GM12891 (cell line): Measurements from ENCODE around the gene HMGB3.

Experiments used
- POLR2A ChIP-seq: IDR thresholded peaks from 2 replicates; pipeline ENCODE4 v1.6.1; 2011; ENCODE audit warnings: low read depth, low read length, control low read depth
- POLR2AphosphoS5 ChIP-seq: IDR thresholded peaks from 2 replicates; pipeline ENCODE4 v1.6.1; 2011; ENCODE audit warnings: low read depth, low read length, control low read depth

GRCh38 chrX:150980186-150980585, 2.9 kb upstream of the HMGB3 start:
- TF ChIP-seq POLR2AphosphoS5 (no peak), POLR2A (no peak)
